ENCODE measurements around the gene BTBD16. TPM values are rescaled to one million over a fixed set of nuclear protein-coding genes. Genes with fewer than 3 reads are reported as not detected.

The BTBD16 gene
- total RNA-seq, 4 donors from 2014 or later = not detected

- no peak overlapping the region for H3K27ac ChIP-seq
- peaks cover 0 to 10% (median 5%) of the 10 kb centered on the region in 4 donors for H3K4me1 ChIP-seq
- H3K36me3 ChIP-seq = no peaks in the 10 kb centered on the region
- no peaks in the 10 kb centered on the region for H3K27me3 ChIP-seq
- no peaks in the 10 kb centered on the region for H3K9me3 ChIP-seq
- intact Hi-C loops (cut with DNase I; ENCODE audit: low total_unique reads) = no loop called here
- TF ChIP-seq POLR2A (IDR thresholded peaks at IDR 0.05) = no peak
- no peak for TF ChIP-seq POLR2AphosphoS5 (IDR thresholded peaks at IDR 0.05)
- no peak for TF ChIP-seq CTCF (IDR thresholded peaks at IDR 0.05)
- no peak for TF ChIP-seq EP300 (IDR thresholded peaks at IDR 0.05; ENCODE audit: low read depth)
- DNase-seq = no peak
- no peak overlapping the region for H3K4me3 ChIP-seq
- in situ Hi-C loops (cut with MboI; ENCODE audit: low pct_ligation_motif_present in 1 of 4, low pct_unique_long_range_greater_than_20kb in 1 of 4, low sequenced_read_pairs in 3 of 4) = loop anchor here in 2 of 4 donors (10.0 kb wide), 1 partner anchor 86 kb away; no protein-coding TSS in a partner anchor
- 72 to 91% methylated on average over 2 to 7 of the region's 7 CpGs for WGBS, 2 donors (ENCODE audit: low coverage in 1 of 2)
These were observed 77.9 kb downstream of the BTBD16 start for GRCh38 chr10:122348935-122349361.

GRCh38 chr10:122349758-122350369, 78.8 kb downstream of the BTBD16 start:
- TF ChIP-seq EP300 (IDR thresholded peaks at IDR 0.05; ENCODE audit: low read depth) (no peak), CTCF (IDR thresholded peaks at IDR 0.05) (no peak), POLR2A (IDR thresholded peaks at IDR 0.05) (no peak), POLR2AphosphoS5 (IDR thresholded peaks at IDR 0.05) (no peak)
- WGBS, 2 donors (ENCODE audit: low coverage in 1 of 2) = 68% methylated on average over 3 of the region's 3 CpGs; no CpG with 5 or more reads in 1 of the 2 donors
- DNase-seq = no peak
- no peak overlapping the region for H3K4me3 ChIP-seq
- no peaks in the 10 kb centered on the region for H3K36me3 ChIP-seq
- no peaks in the 10 kb centered on the region for H3K9me3 ChIP-seq
- no peak overlapping the region for H3K27ac ChIP-seq
- in situ Hi-C loops (cut with MboI; ENCODE audit: low pct_ligation_motif_present in 1 of 4, low pct_unique_long_range_greater_than_20kb in 1 of 4, low sequenced_read_pairs in 3 of 4) (loop anchor here in 2 of 4 donors (10.0 kb wide), 1 partner anchor 85 kb away; no protein-coding TSS in a partner anchor), intact Hi-C loops (cut with DNase I; ENCODE audit: low total_unique reads) (no loop called here)
- no peaks in the 10 kb centered on the region for H3K27me3 ChIP-seq
- H3K4me1 ChIP-seq = peaks cover 0 to 3% (median 2%) of the 10 kb centered on the region in 4 donors

- Histone ChIP-seq H3K27me3 (no peaks in the 10 kb centered on the region), H3K36me3 (no peaks in the 10 kb centered on the region), H3K9me3 (no peaks in the 10 kb centered on the region), H3K4me3 (no peak overlapping the region), H3K4me1 (no peaks in the 10 kb centered on the region), H3K27ac (no peak overlapping the region)
- in situ Hi-C loops (cut with MboI; ENCODE audit: low pct_ligation_motif_present in 1 of 4, low pct_unique_long_range_greater_than_20kb in 1 of 4, low sequenced_read_pairs in 3 of 4) = no loop called here
- 85% methylated on average over 12 of the region's 12 CpGs; no CpG with 5 or more reads in 1 of the 2 donors for WGBS, 2 donors (ENCODE audit: low coverage in 1 of 2)
- intact Hi-C loops (cut with DNase I; ENCODE audit: low total_unique reads) = no loop called here
- TF ChIP-seq EP300 (IDR thresholded peaks at IDR 0.05; ENCODE audit: low read depth) = no peak
- no peak for TF ChIP-seq POLR2A (IDR thresholded peaks at IDR 0.05)
- no peak for DNase-seq
These were observed 79.8 kb downstream of the BTBD16 start for GRCh38 chr10:122350893-122351292.

- 50 to 70% methylated on average over 1 to 8 of the region's 8 CpGs for WGBS, 2 donors (ENCODE audit: low coverage in 1 of 2)
- Histone ChIP-seq H3K36me3 (no peaks in the 10 kb centered on the region), H3K27ac (no peak overlapping the region), H3K4me3 (no peak overlapping the region), H3K27me3 (no peaks in the 10 kb centered on the region), H3K4me1 (no peaks in the 10 kb centered on the region), H3K9me3 (no peaks in the 10 kb centered on the region)
- no peak for DNase-seq
- intact Hi-C loops (cut with DNase I; ENCODE audit: low total_unique reads) = no loop called here
- TF ChIP-seq POLR2AphosphoS5 (IDR thresholded peaks at IDR 0.05) = no peak
- no peak for TF ChIP-seq EP300 (IDR thresholded peaks at IDR 0.05; ENCODE audit: low read depth)
- TF ChIP-seq POLR2A (IDR thresholded peaks at IDR 0.05) = no peak
- TF ChIP-seq CTCF (IDR thresholded peaks at IDR 0.05) = no peak
- in situ Hi-C loops (cut with MboI; ENCODE audit: low pct_ligation_motif_present in 1 of 4, low pct_unique_long_range_greater_than_20kb in 1 of 4, low sequenced_read_pairs in 3 of 4) = no loop called here
These were observed 81.9 kb downstream of the BTBD16 start for GRCh38 chr10:122352817-122353525.

All from transverse colon (tissue), 4 donors.